ENCODE results near the gene GAN.
"Not testable (repeated sequence)": the region's sequence is repeated elsewhere in the genome, so short reads cannot be mapped to it uniquely, and the experiment has no call there.

The GAN gene

GRCh38 chr16:81401035-81401950 lies 86.5 kb downstream of the GAN start:
- no peak for DNase-seq

GRCh38 chr16:81403208-81403600 lies 88.4 kb downstream of the GAN start:
- no peak for DNase-seq

- DNase-seq, result peak; percentile 79
These were observed 89.0 kb downstream of the GAN start for GRCh38 chr16:81403601-81404391.

GRCh38 chr16:81405002-81405401 lies 90.2 kb downstream of the GAN start:
- not testable (repeated sequence) for DNase-seq

GRCh38 chr16:81405702-81406113 lies 90.9 kb downstream of the GAN start:
- no peak for DNase-seq

GRCh38 chr16:81408409-81408950 lies 93.7 kb downstream of the GAN start:
- no peak for DNase-seq

- DNase-seq, result no peak
These were observed 94.3 kb downstream of the GAN start for GRCh38 chr16:81409016-81409556.

GRCh38 chr16:81410643-81411293 lies 96.0 kb downstream of the GAN start:
- DNase-seq, result no peak

- no peak for DNase-seq
These were observed 98.7 kb downstream of the GAN start for GRCh38 chr16:81413245-81413990.

- DNase-seq, result no peak
These were observed 101.0 kb downstream of the GAN start for GRCh38 chr16:81415751-81416150.

- no peak for DNase-seq
These were observed 102.0 kb downstream of the GAN start for GRCh38 chr16:81416749-81417148.

GRCh38 chr16:81417210-81417609 lies 102.4 kb downstream of the GAN start:
- no peak for DNase-seq

GRCh38 chr16:81419806-81420205 lies 105.0 kb downstream of the GAN start:
- DNase-seq, result no peak

- DNase-seq, result no peak
These were observed 106.4 kb downstream of the GAN start for GRCh38 chr16:81421126-81421525.

GRCh38 chr16:81421536-81421935 lies 106.8 kb downstream of the GAN start:
- DNase-seq, result no peak

- DNase-seq, result not testable (repeated sequence)
These were observed 107.4 kb downstream of the GAN start for GRCh38 chr16:81422153-81422552.

- no peak for DNase-seq
These were observed 110.0 kb downstream of the GAN start for GRCh38 chr16:81424771-81425170.

- DNase-seq, result peak; percentile 32
These were observed 112.5 kb downstream of the GAN start for GRCh38 chr16:81427219-81427618.

GRCh38 chr16:81429045-81429521 lies 114.3 kb downstream of the GAN start:
- DNase-seq, result no peak

- DNase-seq, result no peak
These were observed 117.0 kb downstream of the GAN start for GRCh38 chr16:81431554-81432353.

- no peak for DNase-seq
These were observed 118.3 kb downstream of the GAN start for GRCh38 chr16:81432937-81433557.

All from DMS153 (cell line).